Activated T-cell treated with anti-CD3 and anti-CD28 coated beads for 48 hours (primary cell): ENCODE results near the gene SLC14A1.

Experiments used
- DNase-seq: peaks from one replicate; pipeline ENCODE4 v3.0.0-alpha.2; 2020; ENCODE audit warnings: low read depth

The SLC14A1 gene

DNA sequence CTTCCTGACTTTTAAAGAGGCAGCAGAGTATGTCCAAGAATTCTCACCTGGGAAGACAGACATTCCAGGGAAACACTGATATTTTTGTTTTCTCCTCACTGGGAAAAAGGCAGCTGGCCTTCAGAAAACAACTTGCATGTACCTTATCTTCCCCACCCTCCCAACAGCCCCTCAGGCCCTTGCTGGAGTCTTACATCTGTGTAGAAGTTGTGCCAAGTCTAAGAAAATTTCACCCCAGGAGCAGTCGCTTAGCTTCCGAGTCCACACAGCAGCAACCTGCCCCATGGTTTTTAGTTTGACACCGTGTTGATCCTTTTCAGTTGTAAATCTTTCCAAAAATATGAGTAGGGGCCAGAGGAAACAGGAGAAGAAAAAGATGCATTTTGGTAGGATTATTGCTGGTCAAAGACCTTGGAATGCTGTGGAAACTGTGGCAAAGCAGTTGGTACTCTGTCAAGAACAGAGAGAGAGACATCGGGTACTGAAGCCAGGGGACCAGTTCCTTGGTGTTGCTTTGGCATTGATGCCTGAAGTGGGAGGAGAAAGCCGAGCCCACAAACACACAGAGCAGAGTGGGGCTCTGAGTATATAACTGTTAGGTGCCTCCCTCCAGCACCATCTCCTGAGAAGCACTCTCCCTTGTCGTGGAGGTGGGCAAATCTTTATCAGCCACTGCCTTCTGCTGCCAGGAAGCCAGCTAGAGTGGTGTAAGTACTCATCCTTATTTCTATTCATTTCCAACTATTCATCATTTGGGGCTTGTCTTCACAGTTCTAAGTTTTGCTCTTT is at the start of gene SLC14A1:
TSS of gene SLC14A1 (plus strand) at position 615 of the 789 bp plus-strand sequence. CDS start 6,140 bp downstream, outside the sequence.
- DNase-seq, result no peak

DNA sequence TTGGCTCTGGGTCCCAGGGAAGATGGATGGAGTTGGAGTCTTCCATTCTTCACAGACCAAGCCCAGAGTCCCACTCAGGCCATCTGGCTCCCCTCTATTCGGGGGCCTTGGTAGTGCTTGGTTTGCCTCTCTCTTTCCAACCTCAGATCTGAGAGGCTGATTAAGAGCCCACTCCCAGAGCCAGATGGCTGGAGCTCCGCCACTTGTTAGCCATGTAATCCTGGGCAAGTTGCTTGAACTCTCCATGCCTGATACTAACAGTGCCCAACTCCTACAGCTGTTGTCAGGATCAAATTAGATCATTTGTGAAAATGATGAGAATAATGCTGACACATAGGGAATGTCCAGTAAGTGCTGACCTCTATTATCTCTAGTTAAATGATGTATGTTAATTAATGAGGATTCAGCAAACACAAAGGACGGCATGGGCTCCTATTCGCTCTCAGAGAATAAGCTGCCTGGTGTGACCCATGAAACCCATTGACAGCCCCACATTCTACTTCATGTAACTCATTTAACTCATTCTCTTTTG is 46.6 kb upstream of the SLC14A1 start:
- DNase-seq, result no peak

DNA sequence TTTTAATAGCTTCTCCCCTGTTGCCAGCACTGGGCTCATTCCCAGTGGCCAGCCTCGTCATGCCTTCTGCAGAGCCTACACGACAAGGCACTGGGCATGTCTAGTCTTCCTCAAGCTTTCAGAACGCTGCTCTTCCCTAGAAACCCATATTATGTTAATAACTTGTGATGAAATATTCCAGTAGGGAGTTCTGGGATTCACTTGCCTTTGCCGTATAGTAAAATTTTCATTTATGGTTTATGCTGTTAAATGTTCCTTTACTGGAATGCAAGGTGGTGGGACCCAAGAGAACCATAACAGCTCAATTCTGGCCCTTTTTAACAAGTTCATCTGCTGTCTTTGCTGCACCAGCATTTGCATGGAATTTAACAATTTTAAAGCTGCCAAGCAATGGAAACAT is 45.5 kb upstream of the SLC14A1 start:
- DNase-seq, result no peak

DNA sequence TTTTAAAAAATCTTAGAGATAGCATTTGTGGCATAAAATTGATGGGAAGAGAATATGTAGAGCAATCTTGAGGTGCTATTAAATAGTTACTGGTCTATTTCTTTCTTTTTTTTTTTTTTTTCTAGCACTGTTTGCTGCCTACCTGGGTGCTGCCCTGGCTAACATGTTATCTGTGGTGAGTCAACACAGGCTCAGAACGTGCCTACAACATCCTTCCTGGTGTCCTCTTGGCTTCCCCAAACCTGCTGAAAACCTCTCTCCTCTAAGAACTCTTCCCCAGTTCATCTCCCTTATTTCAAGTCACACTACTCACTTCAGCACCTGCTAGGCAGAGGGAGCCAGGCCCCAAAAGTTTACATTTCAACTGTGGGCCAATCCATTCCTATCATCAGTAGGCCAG is 45.1 kb upstream of the SLC14A1 start:
- DNase-seq, result no peak

DNA sequence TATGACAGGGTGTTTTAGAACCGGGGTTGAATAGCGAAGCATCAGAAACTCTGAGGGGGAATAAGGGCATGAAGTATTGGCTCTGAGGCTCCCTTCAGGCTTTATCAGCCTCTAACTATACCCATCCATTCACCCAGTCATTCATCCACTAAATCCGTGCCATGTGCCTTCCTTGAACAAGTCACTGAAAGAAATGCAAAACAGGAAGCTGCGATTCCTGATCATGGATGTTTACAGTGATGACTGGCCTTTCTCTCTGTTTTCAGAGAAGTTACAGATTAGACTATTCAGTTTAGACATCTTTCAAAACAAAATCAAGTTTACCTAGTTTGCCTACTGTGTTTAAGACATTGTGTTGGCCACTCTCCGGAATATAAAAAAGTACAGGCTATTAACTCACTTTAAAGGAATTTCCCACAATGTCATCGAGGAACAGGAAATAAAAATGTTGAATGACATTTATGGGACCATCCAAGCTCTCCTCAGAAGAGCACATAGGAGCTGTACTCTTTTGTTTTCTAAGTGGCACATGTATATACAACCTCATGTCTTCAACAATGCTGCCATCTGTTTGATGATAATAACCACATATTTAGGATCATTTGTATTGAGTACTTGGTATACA is 43.8 kb upstream of the SLC14A1 start:
- DNase-seq, result no peak

DNA sequence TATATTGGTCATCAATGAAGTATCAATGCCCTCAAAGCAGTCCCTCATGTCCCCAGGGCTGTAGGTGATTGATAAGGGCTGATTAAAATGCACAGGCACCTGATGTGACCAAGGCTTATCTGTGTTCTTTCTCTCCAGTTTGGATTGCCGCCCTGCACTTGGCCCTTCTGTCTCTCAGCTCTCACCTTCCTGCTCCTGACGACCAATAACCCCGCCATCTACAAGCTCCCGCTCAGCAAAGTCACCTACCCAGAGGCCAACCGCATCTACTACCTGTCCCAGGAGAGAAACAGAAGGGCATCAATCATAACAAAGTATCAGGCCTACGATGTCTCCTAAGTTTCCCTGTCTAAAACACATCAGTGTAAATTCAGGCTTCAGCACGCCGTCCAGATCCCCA is 41.8 kb upstream of the SLC14A1 start:
- DNase-seq, result no peak

DNA sequence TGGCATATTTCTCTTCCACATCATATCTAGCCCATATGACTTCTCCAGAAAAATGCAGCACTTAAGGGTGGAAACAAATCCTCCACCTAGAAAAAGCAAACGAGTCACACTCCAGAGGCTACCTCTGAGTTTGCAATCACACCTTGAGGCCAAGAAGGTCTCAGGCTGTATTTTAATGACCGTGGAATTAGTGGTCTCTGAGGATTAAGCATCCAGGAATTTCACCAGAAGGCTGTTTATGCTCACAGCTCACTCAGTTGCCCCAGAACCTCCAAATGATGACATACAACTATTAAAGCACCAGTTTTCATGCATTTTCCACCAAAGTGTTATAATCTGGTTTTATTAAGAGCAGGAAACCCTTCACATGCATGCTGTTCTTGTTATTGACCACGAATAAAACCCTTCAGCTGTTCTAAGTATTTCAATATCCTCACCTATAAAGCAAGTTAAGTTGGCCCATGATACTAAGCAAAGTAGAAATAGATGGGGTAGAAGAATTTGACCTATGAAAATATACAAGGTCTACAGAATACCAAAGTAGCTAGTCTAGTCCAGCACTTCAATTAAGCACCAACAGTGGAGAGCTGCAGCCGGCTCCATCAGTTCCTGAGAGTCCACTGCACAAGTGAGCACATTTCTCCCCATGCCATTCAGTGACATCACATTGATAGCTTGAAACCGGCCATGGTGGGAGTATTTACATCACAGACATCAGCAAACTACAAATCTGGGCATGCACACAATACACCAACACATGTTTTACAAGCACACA is 39.5 kb upstream of the SLC14A1 start:
- no peak for DNase-seq

DNA sequence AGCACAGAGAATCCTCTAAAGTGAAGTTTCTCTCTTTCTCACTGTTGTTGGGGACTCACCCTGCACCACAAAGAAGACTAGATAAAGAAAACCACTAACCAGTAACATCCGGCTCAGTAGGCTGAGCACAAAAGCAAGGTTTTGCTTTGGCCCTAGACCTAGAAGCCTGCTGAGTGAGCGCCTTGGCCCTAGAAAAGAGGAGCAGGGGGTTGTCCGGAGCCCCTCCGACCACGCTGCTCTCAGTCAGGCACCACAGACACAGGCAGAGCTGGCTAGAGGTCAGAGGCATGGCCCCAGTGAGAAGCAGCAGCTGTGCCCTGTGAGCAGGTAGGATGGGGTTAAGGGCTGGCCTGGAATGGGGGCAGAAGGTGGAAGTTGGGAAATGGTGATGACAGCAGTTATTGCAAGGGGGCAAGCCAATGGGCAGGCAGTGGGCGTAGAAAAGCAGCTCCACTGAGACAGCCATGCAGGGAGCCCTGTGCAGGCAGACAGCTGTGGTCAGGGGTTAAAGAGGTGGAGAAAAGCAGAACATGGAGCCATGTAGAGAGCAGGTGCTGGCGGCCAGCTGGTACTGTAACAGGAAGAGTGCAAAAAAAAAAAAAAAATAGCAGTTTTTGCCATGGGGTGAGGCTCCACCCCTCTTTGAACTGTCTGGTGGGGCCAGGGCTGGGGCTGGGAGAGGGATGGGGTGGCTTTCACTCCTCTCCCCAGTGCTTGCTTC is 36.9 kb upstream of the SLC14A1 start:
- peak; percentile 27 for DNase-seq

DNA sequence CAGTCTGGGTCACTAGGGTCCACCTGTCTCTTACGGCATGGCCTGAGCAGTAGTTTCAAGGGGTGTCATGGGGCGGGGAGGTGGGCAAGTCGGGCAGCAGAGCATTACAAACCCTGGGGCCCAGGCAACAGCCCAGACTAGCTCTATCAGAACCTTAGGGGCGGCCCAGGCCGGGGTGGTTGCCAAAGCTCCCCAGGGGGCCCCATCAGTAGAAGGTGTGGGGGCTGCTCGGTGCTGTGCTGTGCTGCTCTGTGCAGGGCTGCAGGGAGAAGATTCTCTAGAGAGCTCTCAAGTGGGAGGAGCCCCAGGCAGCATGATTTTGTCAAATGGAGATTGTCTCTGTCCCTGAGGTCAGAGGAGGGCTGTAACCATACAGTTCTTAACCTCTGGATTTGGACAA is 36.4 kb upstream of the SLC14A1 start:
- DNase-seq, result no peak

DNA sequence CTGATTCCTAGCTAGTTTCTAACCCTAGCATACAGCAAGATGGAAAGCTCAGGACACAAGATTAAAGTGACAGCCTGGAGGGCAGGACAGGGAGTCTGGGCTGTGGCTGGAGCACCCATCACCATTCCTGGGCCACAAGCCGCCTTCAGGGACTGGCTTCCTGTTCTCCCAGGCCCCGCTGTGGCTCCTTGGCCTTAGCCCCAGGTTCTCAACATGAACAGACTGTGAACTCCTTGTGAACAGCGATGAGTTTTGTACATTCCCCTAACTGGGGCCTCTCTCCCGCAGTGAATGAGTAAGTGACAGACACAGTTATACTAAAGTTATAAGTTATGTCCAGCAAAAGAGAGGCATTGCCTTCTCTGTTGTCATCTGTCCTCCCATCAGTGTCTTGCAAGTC is 35.9 kb upstream of the SLC14A1 start:
- DNase-seq, result no peak

DNA sequence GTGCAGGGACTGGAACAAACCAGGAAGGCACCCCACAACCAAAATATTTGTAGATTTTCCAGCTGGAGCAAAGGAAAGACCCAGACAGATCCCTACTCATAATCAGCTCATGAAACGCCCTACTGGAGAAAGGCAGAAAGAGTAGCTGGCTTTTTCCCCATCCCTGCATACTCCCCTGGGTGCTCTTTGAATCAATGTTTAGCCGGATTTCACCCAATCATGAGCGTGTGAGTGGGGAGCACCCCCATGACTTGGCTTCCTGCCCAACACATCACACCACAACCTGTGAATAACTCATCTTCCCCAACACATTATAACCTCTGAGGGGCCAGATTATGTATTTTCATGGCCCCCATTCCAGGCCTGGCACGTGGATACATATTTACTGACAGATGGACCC is 35.1 kb upstream of the SLC14A1 start:
- peak; percentile 58 for DNase-seq

DNA sequence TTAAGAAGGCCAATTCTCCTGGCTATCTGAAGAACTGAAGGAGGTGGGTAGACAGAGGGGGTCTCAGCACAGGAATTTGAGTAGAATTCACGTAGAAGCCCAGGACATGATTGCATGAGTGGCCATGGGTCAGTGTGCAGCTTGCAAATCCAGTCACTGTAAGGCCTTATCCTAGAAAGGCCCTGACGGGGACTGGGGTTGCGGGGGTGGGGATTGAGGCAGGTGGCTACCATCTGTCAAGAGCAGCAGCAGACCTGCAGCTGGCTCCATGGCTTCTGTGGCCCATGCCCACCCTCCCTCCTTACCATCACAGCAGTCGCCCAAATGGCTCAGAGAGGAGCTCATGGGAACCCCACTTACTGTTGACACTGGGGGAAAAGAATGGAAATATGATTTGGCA is 34.6 kb upstream of the SLC14A1 start:
- no peak for DNase-seq

DNA sequence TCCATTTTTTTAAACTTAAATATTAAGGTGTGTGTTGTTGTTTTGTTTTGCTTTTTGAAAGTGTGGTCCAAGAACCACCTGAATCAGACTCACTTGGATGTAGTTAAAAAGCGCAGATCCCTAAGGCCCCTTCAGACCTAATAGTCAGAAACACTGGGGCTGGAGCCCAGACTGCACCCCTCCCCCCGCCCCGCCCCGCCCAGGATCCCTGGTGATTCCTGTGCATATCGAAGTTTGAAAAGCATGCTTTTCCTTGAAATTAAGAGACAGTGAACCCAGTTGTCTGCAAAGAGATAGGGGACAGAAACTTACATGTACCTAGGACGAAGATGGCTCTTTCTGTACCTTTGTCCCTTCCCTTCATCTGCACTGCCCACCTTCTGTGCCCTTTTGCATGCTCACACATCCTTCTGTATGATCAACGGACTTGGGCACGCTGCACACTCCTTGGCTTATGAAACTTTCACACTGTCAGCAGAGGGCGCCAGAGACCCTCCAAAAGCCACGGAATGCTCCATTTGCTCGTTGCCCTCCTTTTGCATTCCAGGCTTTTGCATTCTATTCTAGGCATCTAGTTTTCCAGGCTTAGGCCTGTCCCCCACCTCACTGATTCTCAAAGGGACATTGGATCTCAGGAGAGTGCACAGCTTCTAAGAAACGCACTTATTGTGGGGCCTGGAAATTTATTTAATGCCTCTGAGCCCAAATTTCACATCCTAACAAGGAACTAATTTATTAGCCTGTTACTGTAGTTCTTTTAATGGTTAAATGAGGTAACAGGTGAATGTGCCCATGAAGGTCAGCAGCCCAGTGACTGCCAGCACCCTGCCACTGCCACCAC is 32.8 kb upstream of the SLC14A1 start:
- peak; percentile 60 for DNase-seq

DNA sequence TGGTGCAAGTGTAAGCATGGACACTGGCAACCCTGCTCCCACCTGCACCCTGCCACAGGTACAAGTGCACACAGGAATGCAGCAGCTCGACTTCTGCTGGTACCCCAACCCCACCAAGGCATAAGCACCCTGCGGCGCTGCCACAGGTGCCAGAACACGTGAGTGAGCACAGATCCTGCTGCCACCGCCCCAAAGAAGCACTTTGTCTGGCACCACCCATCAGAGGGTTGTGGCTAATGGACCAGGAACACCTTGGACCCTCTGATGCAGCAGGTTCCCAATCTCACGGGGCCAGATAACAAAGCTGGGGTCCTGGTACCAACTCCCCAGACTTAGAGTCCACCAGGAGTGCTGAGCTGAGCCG is 32.2 kb upstream of the SLC14A1 start:
- no peak for DNase-seq

DNA sequence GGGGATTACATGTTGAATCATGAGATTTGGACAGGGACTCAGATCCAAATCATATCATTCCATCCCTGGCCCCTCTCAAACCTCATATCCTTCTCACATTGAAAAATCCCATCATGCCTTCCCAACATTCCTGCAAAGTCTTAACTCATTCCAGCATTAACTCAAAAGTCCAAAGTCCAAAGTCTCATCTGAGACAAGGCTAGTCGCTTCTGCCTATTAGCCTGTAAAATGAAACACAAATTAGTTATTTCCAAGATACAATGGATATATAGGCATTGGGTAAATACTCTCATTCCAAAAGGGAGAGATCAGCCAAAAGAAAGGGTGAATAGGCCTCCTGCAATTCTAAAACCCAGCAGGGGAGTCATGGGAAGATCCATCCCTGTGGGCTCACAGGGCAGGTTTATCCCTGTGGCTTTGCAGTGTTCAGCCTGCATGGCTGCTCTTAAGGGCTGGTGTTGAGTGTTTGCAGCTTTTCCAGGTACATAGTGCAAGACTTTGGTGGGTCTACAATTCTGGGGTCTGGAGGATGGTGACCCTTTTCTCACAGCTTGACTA is 21.2 kb upstream of the SLC14A1 start:
- no peak for DNase-seq

DNA sequence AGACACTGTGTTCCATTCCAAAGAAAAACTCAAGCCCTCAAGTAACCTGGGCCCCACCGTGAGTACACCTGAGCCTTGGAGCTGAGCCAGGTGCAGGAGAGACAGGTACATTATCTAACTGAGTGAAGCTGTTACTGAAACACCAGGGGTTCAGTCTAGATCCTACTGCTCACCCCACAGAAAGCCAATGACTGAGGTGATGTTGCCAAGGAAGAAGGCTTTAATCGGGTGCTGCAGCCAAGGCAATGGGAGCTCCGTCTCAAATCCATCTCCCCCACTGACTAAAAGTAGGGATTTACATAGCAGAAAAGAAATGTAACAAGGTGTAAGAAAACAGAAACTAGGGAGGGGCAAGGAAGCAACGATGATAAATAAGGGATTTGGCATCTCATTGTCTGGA is 15.2 kb upstream of the SLC14A1 start:
- no peak for DNase-seq

DNA sequence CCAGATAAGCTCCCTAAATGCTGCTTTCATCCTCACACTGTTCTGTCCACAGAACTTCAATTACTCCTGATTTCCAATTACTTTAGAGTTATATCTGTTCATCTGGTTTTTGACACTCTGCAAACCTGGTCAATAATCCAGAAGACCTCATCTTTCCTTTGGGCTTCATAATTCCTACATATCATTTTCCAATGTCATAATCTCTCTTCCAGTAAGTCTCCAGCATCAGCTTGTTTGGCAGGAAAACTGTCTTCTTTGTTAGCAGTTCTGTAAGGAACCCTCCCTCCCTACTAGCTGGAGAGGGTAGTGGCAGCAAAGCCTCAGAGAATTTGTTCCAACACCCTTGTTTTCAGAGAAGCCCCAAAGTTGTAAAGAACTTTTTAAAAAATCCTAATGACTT is 11.9 kb upstream of the SLC14A1 start:
- DNase-seq, result no peak

DNA sequence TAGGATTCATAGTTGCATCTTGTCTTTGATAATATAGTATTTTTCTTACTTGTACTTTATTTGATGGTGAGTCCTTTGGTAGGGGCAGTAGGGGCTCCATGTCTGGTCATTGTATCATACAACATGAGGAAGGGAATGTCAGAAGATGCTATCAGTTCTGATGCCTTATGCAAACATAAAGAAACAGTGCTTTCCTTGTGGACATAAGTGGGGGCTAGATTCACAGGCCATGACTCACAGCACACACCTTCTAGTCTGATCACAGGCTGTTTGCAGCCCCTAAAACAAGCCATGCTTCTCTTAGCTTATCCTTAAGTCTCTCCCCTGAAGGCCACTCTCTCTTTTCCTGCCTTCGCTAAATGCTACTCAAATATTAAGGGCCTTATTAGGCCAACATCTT is 10.7 kb upstream of the SLC14A1 start:
- DNase-seq, result no peak

DNA sequence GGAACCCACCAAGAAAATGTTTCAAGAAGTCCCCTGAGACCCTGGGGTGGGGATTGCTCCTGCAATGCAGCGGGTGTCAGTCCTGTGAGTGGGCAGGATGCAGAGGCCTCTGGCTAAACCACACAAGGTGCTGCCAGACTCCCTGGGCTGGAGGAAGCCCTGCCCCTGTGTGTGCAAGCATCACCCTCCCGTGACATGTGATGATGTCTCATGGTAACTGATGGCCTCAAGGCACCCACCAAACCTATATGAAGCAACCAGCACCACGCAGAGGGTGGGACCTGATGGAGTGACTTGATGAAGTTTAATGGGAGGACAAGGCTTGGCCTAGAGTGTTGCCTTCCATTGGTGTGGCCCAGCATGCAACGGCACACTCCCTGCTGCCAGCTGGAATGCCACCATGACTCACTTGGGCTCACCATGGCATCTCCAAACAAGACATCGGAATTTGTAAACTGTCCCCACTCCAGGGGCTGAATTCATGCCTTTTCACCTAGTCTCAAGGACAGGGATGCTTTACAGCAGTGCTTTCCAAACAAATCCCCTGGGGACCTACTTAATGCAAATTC is 8.7 kb upstream of the SLC14A1 start:
- DNase-seq, result no peak

DNA sequence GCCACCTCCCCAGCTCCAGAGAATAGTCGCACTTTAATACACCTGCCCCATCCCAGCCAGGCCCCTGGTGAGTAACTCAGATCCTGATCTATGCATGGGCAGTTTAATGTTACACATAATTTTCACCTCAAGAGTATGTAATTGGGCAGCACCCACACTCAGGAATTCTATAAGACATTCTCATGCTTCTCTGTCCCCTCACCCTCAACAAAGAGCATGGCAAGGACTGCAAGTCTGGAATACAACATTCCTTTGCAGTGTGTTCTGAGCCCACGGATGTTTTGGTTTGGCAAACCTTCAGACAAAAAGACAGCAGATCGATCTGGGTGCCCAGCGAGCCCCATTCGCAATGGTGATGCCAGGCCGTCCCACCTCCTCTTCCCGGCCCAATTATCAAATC is 4.9 kb upstream of the SLC14A1 start:
- DNase-seq, result no peak

DNA sequence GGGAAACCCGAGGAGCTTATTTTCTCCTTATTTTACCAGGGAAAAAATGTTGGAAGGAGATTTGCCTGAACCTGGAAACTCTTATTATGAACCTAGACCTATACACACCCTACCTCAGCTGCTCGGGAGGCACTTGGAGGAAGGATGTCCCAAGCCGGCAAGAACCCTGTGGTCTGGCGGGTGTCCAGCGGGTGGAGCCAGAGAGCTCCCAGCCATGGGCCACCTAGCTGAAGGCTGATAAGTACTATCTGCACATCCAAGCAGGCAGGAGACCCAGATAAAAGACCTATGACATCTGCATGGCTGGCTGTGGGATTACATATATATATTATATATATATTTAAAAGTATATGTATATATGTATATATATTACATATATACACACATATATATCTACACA is 1.1 kb upstream of the SLC14A1 start:
- DNase-seq, result peak; percentile 75
